ENCODE measurements around the gene ISL2. TPM values are rescaled to one million over a fixed set of nuclear protein-coding genes. Genes with fewer than 3 reads are reported as not detected.

Gene ISL2
- total RNA-seq, 1 experiment from 2014 or later, result 7.6 TPM

- no peak for TF ChIP-seq CTCF (IDR thresholded peaks at IDR 0.05; ENCODE audit: unreplicated experiment)
- no peak for DNase-seq
- Mint-ChIP-seq H3K36me3 (ENCODE audit: insufficient read depth, unreplicated experiment) (no peaks in the 10 kb centered on the region), H3K9me3 (ENCODE audit: low read depth, unreplicated experiment) (no peaks in the 10 kb centered on the region), H3K4me1 (ENCODE audit: low read depth, unreplicated experiment) (peaks cover 8% of the 10 kb centered on the region), H3K4me3 (ENCODE audit: low read depth, unreplicated experiment) (no peak overlapping the region), H3K27me3 (ENCODE audit: unreplicated experiment) (no peaks in the 10 kb centered on the region), H3K27ac (ENCODE audit: unreplicated experiment) (no peak overlapping the region)
- intact Hi-C loops (cut with micrococcal nuclease; ENCODE audit: unreplicated experiment), result no loop called here
- CTCF ChIA-PET, result no interaction called here
- no TSS peak for BruUV-seq (replicated peaks)
Observed at GRCh38 chr15:76386926-76387325, 50.4 kb downstream of the ISL2 start.

- no TSS peak for BruUV-seq (replicated peaks)
- no peak for DNase-seq
- CTCF ChIA-PET, result interaction anchor here (0.8 kb wide), 1 partner anchor 205 kb away, joined by 9 read pairs; no protein-coding TSS in a partner anchor
- TF ChIP-seq CTCF (IDR thresholded peaks at IDR 0.05; ENCODE audit: unreplicated experiment), result no peak
- Mint-ChIP-seq H3K4me3 (ENCODE audit: low read depth, unreplicated experiment) (no peak overlapping the region), H3K27ac (ENCODE audit: unreplicated experiment) (no peak overlapping the region), H3K36me3 (ENCODE audit: insufficient read depth, unreplicated experiment) (no peaks in the 10 kb centered on the region), H3K27me3 (ENCODE audit: unreplicated experiment) (no peaks in the 10 kb centered on the region), H3K9me3 (ENCODE audit: low read depth, unreplicated experiment) (no peaks in the 10 kb centered on the region), H3K4me1 (ENCODE audit: low read depth, unreplicated experiment) (peaks cover 8% of the 10 kb centered on the region)
- intact Hi-C loops (cut with micrococcal nuclease; ENCODE audit: unreplicated experiment), result no loop called here
Observed at GRCh38 chr15:76390571-76390970, 54.0 kb downstream of the ISL2 start.

GRCh38 chr15:76391309-76391708, 54.7 kb downstream of the ISL2 start:
- Mint-ChIP-seq H3K27ac (ENCODE audit: unreplicated experiment) (no peak overlapping the region), H3K36me3 (ENCODE audit: insufficient read depth, unreplicated experiment) (no peaks in the 10 kb centered on the region), H3K9me3 (ENCODE audit: low read depth, unreplicated experiment) (no peaks in the 10 kb centered on the region), H3K4me1 (ENCODE audit: low read depth, unreplicated experiment) (peaks cover 8% of the 10 kb centered on the region), H3K27me3 (ENCODE audit: unreplicated experiment) (no peaks in the 10 kb centered on the region), H3K4me3 (ENCODE audit: low read depth, unreplicated experiment) (no peak overlapping the region)
- TF ChIP-seq CTCF (IDR thresholded peaks at IDR 0.05; ENCODE audit: unreplicated experiment), result no peak
- intact Hi-C loops (cut with micrococcal nuclease; ENCODE audit: unreplicated experiment), result no loop called here
- BruUV-seq (replicated peaks), result no TSS peak
- CTCF ChIA-PET, result no interaction called here
- no peak for DNase-seq

GRCh38 chr15:76391847-76392246, 55.3 kb downstream of the ISL2 start:
- H3K27me3 Mint-ChIP-seq (ENCODE audit: unreplicated experiment), result no peaks in the 10 kb centered on the region
- H3K36me3 Mint-ChIP-seq (ENCODE audit: insufficient read depth, unreplicated experiment), result no peaks in the 10 kb centered on the region
- H3K4me3 Mint-ChIP-seq (ENCODE audit: low read depth, unreplicated experiment), result no peak overlapping the region
- TF ChIP-seq CTCF (IDR thresholded peaks at IDR 0.05; ENCODE audit: unreplicated experiment), result no peak
- H3K9me3 Mint-ChIP-seq (ENCODE audit: low read depth, unreplicated experiment), result no peaks in the 10 kb centered on the region
- no TSS peak for BruUV-seq (replicated peaks)
- CTCF ChIA-PET, result no interaction called here
- peaks cover 8% of the 10 kb centered on the region for H3K4me1 Mint-ChIP-seq (ENCODE audit: low read depth, unreplicated experiment)
- no peak overlapping the region for H3K27ac Mint-ChIP-seq (ENCODE audit: unreplicated experiment)
- no peak for DNase-seq
- intact Hi-C loops (cut with micrococcal nuclease; ENCODE audit: unreplicated experiment), result no loop called here

Other genes starting within 250 kb of the ISL2 start
- 230 and 252 TPM in 2 replicates for gene ETFA, start 25.3 kb upstream of the ISL2 start, total RNA-seq (2022)